Measurements from ENCODE around the gene DSE.

DSE gene

DNA sequence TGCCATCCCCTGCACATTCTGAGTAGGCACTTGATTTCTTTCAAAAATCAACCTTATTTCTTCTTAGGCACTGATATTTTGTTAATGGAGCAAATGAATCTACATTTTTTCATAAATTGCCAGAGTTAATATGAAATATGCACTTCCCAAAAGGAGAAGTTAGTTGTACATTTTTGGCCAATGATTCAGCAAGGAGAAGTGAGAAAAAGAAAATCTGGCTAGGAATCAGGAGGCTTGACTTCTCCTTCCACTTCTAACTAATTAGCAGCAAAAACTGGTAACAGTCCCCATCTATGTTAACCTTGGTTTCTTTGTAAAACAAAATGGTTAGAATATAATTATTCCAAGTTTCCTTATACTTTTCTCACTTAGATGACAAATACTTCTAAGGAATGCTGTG is 7.0 kb upstream of the DSE start:
- no peak for DNase-seq (ENCODE audit: low spot score)
- TF ChIP-seq CTCF (IDR thresholded peaks at IDR 0.05; ENCODE audit: extremely low read depth, missing control alignments), result no peak

- no peak for DNase-seq (ENCODE audit: low spot score)
- TF ChIP-seq CTCF (IDR thresholded peaks at IDR 0.05; ENCODE audit: extremely low read depth, missing control alignments), result no peak
Measured at GRCh38 chr6:116364321-116364720, 6.4 kb upstream of the DSE start.

- no peak for DNase-seq (ENCODE audit: low spot score)
- no peak for TF ChIP-seq CTCF (IDR thresholded peaks at IDR 0.05; ENCODE audit: extremely low read depth, missing control alignments)
Measured at GRCh38 chr6:116365743-116366142, 5.0 kb upstream of the DSE start.

DNA sequence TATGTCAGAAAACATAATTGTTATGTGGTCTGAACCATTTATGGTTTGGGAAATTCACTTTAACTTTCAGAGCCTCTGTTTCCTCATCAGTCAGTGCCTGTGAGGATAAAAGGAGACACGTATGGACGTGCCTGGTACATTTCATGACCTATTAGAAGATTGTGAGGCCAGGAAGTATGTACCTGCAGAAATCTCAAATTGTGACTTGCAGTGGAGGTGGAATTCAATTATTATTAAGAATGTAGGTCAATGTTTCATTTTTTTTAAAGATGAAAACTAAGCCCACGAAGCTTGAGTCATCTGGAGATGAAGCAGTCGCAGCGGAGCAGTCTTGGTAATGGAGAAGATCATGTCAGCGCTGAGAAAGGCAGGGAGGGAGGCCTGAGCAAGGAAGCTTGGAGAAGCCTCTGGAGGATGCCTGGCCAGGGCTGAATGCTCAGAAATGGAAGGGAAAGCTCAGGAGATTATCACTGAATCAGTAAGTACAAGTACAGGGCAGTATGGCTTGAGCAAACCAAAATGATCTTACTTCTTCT is 3.9 kb upstream of the DSE start:
- no peak for DNase-seq (ENCODE audit: low spot score)
- no peak for TF ChIP-seq CTCF (IDR thresholded peaks at IDR 0.05; ENCODE audit: extremely low read depth, missing control alignments)

- peak; percentile 37 for DNase-seq (ENCODE audit: low spot score)
- no peak for TF ChIP-seq CTCF (IDR thresholded peaks at IDR 0.05; ENCODE audit: extremely low read depth, missing control alignments)
Measured at GRCh38 chr6:116369540-116369939, 1.2 kb upstream of the DSE start.

DNA sequence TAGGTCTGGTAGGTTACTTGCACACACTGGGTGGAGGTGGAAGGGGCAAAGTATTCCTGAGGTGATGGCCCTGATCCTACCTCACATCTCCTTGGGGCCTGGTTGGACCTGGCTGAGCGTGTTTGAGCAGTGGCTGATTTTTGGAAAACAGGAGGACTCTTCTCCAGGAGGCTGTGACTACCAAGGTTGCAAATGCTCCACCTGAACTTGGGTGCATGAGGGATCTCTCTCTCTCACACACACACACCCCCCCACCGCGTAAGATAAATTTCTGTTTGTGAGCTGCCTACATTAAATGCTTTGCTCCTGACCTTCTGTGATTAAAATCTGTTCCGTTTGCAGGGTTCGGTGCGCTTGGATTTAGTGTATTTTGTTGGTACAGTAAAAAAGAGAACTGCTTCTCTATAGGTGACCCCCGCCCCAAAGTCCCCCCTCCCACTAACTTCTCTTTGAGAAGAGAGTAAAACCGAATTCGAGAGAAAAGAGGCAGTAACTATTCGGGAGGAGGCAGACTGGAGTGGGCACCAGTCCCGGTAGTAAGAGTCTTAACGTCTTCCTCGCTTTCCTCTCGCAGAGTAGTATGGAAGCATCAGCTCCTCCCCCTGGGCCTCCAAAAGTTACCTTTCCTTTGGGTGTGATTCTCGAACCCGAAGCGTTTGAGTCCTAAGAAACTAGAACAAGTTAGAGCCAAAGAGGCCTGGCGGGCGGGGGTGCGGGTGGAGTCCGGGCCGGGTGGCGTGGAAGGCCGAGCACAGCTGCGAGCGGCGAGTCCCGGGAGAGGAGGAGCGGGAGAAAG is 585 bp upstream of the DSE start:
- peak; percentile 19 for DNase-seq (ENCODE audit: low spot score)
- no peak for TF ChIP-seq CTCF (IDR thresholded peaks at IDR 0.05; ENCODE audit: extremely low read depth, missing control alignments)

DNA sequence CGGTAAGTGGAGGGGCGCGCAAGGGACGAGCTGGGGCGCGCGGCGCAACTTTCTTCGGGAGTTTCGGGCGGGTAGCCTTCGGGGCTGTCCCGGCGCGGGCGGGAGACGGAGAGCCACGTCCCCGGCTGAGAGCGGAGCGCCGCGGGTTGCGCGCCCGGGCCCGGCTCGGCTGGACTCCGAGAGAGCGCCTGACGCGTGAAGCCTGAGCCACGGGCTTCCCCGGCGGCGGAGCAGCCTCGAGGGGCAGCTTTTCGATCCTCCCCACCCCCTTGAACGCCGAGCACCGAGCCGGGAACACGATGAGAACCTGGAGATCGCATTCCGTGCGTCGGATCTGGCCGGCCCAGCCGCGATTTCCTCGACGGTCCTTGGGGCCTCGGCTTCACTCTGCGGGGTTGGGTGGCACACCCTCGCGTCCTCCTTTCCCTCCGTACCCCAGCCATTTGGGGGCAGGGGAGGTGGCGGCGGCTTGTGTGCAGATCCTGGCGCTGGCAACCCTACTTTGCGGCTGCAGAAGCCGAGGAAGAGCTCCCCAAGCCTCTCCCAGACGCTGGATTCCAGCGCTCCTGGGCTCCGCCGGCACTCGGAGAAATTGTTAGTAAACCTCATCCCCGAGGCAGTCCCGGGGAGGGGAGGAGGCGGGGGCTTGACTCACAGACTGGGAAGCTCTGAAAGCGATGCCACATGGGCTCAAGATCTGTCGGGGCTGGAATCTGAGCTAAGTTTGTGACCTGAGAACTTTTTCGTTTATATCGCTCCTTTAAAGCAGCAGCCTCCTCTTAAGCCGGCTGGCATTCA is 572 bp downstream of the DSE start:
- peak; percentile 78 for DNase-seq (ENCODE audit: low spot score)
- TF ChIP-seq CTCF (IDR thresholded peaks at IDR 0.05; ENCODE audit: extremely low read depth, missing control alignments), result no peak
